ENCODE measurements around the gene ACP7. TPM values are rescaled to one million over a fixed set of nuclear protein-coding genes. Genes with fewer than 3 reads are reported as not detected.
A peak's percentile ranks its signal among the peaks of the same experiment; 100 is the strongest.

ACP7 gene
- total RNA-seq, 1 donor from 2014 or later = not detected

DNA sequence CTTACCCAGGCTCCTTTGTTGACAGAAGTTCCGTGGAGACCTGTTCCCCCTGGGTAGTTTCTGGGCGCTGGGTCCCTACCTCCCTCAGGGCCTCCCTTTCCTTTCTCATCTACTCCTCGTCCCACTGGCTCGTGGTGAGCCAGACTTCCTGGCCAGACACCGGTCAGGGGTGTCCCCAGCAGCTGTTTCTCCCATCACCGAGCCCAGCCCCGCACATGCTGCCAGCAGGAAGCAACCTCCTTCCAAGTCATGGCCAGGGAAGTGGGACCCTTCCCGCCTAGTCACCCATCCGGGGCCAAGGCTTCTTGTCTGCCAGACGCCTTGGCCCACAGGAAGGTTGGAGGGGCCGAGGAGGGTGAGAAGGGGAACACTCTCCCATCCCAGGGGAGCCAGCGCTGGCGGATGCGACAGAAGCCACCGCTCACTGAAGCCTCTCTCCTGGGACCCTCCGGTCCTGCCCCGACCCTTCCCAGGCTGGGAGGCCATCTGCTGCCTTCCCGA is 47.1 kb downstream of the ACP7 start:
- intact Hi-C loops (cut with micrococcal nuclease) = no loop called here
- ChIA-PET CTCF (no interaction called here), POLR2A (no interaction called here)
- Mint-ChIP-seq H3K27me3 (no peaks in the 10 kb centered on the region), H3K4me3 (peak overlapping the region; percentile 28), H3K9me3 (no peaks in the 10 kb centered on the region), H3K36me3 (ENCODE audit: low read depth) (peaks cover 4% of the 10 kb centered on the region), H3K4me1 (peaks cover 41% of the 10 kb centered on the region), H3K27ac (no peak overlapping the region)
- ATAC-seq (ENCODE audit: low read depth) (no peak), DNase-seq (no peak)
- TF ChIP-seq, protein P1, sequence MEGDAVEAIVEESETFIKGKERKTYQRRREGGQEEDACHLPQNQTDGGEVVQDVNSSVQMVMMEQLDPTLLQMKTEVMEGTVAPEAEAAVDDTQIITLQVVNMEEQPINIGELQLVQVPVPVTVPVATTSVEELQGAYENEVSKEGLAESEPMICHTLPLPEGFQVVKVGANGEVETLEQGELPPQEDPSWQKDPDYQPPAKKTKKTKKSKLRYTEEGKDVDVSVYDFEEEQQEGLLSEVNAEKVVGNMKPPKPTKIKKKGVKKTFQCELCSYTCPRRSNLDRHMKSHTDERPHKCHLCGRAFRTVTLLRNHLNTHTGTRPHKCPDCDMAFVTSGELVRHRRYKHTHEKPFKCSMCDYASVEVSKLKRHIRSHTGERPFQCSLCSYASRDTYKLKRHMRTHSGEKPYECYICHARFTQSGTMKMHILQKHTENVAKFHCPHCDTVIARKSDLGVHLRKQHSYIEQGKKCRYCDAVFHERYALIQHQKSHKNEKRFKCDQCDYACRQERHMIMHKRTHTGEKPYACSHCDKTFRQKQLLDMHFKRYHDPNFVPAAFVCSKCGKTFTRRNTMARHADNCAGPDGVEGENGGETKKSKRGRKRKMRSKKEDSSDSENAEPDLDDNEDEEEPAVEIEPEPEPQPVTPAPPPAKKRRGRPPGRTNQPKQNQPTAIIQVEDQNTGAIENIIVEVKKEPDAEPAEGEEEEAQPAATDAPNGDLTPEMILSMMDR (IDR thresholded peaks at IDR 0.05) = no peak

DNA sequence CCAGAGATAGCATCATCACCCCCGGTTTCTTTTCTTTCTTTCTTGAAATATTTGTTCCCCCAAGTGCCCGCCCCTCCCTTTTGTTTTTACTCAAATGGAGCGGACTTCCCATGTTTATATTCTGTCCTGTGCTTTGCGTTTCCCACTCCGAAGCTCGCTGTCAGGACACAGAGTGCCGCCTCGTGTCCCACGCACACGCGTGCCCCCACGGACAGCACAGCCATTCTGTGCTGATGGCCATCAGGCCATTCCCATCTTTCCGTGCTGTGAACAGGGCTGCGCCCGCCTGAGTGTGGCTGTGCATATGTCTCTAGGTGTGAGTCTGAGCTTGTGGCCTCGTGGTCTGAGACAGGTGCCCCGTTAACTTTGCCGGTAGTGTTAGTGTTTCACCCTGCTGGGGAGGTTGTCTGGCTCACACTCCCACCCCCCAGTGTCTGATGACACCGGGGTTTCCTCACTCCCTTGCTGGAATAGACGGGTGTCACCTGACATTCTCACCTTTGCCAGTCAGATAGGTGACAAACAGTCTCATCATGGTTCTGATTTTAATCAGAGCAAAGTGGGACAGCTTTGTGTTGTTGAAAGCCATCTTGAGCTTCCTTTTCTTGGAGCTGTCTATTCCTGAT is 48.3 kb downstream of the ACP7 start:
- ChIA-PET POLR2A (no interaction called here), CTCF (interaction anchor here (1.1 kb wide), 1 partner anchor 12 kb away, joined by 5 read pairs; no protein-coding TSS in a partner anchor)
- Mint-ChIP-seq H3K36me3 (ENCODE audit: low read depth) (peaks cover 6% of the 10 kb centered on the region), H3K9me3 (no peaks in the 10 kb centered on the region), H3K27me3 (no peaks in the 10 kb centered on the region), H3K4me3 (no peak overlapping the region), H3K27ac (peak overlapping the region; percentile 47), H3K4me1 (peaks cover 40% of the 10 kb centered on the region)
- intact Hi-C loops (cut with micrococcal nuclease) = no loop called here
- TF ChIP-seq, protein P1 (IDR thresholded peaks at IDR 0.05) = no peak
- ATAC-seq (ENCODE audit: low read depth) (no peak), DNase-seq (no peak)

DNA sequence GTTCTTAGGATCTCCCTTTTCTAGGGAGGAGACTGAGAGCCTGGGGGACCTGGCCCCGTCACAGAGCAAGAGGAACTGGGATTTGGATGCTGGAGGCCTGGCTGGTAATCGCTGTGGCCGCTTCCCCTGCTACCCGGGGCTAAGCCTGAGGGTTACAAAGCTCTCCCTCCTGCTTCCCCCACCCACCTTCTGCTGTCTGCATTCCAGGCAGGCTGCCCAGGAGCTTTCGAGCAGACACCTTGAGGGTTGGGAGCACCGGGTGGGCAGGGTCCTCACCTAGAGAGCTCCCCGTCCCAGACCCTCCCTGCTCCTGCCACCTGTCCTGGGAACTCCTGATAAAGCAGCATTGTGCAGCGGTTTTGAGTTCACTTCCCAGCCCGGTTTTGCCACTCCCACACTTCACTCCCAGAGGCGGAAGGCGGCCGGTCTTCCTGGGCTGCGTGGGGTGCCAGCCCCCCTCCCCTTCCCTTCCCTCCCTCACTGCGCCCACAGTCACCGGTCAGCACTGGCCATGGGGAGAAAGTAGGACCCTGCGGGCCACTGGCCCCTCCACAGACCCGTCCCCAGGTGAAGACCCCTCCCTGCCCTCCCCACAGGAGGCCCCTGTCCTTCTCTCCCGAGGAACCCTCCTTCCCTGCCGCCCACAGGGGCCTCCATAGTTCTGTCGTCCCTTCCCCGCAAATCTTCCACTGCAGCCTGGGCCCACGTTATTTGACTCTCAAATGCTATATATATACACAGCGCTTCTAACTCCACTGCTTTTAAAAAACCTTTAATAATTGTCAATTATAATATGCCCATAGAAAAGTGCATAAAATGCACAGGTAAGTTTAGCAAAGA is 49.5 kb downstream of the ACP7 start:
- ChIA-PET CTCF (no interaction called here), POLR2A (no interaction called here)
- H3K4me1 Mint-ChIP-seq = peaks cover 40% of the 10 kb centered on the region
- H3K27ac Mint-ChIP-seq = no peak overlapping the region
- TF ChIP-seq, protein P1 (IDR thresholded peaks at IDR 0.05) = no peak
- intact Hi-C loops (cut with micrococcal nuclease) = no loop called here
- no peaks in the 10 kb centered on the region for H3K9me3 Mint-ChIP-seq
- H3K4me3 Mint-ChIP-seq = no peak overlapping the region
- DNase-seq = no peak
- ATAC-seq (ENCODE audit: low read depth) = no peak
- H3K27me3 Mint-ChIP-seq = no peaks in the 10 kb centered on the region
- peaks cover 6% of the 10 kb centered on the region for H3K36me3 Mint-ChIP-seq (ENCODE audit: low read depth)

DNA sequence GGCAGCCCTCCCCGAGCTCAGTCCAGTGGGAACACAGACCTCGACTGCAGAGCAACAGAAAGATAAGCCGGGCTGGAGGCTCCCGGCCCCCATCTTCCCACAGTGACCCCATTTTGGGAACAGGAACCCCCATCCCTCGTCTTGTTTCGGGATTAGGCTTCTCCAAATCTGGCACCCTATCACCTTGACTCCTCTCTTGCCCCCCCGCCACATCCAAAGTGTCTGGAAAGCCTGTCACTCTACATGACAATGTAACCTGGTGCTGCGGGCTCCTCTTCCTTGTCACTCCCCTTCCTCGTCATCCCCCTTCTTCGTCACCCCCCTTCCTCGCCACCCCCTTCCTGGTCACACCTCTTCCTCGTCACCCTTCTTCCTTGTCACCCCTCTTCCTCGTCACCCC is 51.5 kb downstream of the ACP7 start:
- peaks cover 6% of the 10 kb centered on the region for H3K36me3 Mint-ChIP-seq (ENCODE audit: low read depth)
- DNase-seq (no peak), ATAC-seq (ENCODE audit: low read depth) (no peak)
- TF ChIP-seq, protein P1 (IDR thresholded peaks at IDR 0.05) = no peak
- intact Hi-C loops (cut with micrococcal nuclease) = no loop called here
- no peaks in the 10 kb centered on the region for H3K9me3 Mint-ChIP-seq
- H3K4me1 Mint-ChIP-seq = peaks cover 30% of the 10 kb centered on the region
- ChIA-PET POLR2A (no interaction called here), CTCF (no interaction called here)
- H3K27ac Mint-ChIP-seq = no peak overlapping the region
- H3K27me3 Mint-ChIP-seq = no peaks in the 10 kb centered on the region
- no peak overlapping the region for H3K4me3 Mint-ChIP-seq

DNA sequence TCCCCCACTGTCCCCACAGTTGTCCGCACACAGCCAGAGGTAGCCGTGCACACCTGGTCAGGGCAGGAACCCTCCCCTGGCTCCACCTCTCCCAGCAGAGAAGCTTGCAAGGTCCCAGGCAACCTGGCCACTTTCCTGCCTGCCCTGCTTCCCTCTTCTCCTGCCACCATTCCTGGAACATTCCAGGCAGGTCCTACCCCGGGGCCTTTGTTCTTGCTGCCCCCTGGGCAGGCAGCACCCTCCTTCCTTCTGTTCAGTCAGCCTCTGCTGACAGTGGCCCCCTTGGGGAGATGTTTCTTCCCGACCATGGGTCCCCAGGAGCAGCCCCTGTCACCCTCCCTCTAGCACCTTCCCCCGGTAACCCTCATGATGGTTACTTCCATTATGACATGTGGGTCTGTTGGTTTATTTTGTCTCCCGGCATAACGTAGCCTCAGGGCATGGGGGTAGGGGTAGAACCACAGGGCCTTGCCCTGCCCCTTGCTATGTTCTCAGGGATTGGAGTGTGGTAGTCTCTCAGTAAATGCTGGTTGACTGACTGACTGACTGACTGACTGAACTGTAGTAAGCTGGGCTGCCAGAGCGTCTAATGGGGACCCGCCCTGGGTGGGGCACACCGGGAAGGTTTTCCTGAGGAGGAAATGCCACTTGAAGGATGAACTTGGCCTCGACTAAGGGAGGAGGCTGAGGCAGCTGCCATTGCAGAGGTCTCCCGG is 52.2 kb downstream of the ACP7 start:
- no peaks in the 10 kb centered on the region for H3K9me3 Mint-ChIP-seq
- H3K4me1 Mint-ChIP-seq = peaks cover 25% of the 10 kb centered on the region
- POLR2A ChIA-PET = no interaction called here
- TF ChIP-seq, protein P1 (IDR thresholded peaks at IDR 0.05) = no peak
- ATAC-seq (ENCODE audit: low read depth) = no peak
- CTCF ChIA-PET = no interaction called here
- no peak overlapping the region for H3K27ac Mint-ChIP-seq
- no peak for DNase-seq
- H3K27me3 Mint-ChIP-seq = no peaks in the 10 kb centered on the region
- intact Hi-C loops (cut with micrococcal nuclease) = no loop called here
- peaks cover 6% of the 10 kb centered on the region for H3K36me3 Mint-ChIP-seq (ENCODE audit: low read depth)
- H3K4me3 Mint-ChIP-seq = no peak overlapping the region
